H1 (cell line): Measurements from ENCODE around the gene GRIK4. TPM values are rescaled to one million over a fixed set of nuclear protein-coding genes. Genes with fewer than 3 reads are reported as not detected.

Experiments
- CTCF ChIA-PET: fragments of 300-600 bp; sonication (Branson Sonifier 250); formaldehyde crosslinking; loops from one replicate; lab custom pipeline; 2021; ENCODE audit not compliant: partially characterized antibody; lab: Charles Lee
- POLR2A ChIA-PET: fragments of 300-600 bp; sonication (Branson Sonifier 250); formaldehyde crosslinking; loops from one replicate; lab custom pipeline; 2021; ENCODE audit warnings: inconsistent platforms; ENCODE audit not compliant: partially characterized antibody; lab: Charles Lee
- DNase-seq, 2 experiments: peaks; one replicate each; pipeline versions ENCODE4 v3.0.0 to v3.0.0-alpha.2; 2010 to 2022; ENCODE audit warnings: low spot score in 2 of 2, low read depth in 1 of 2, mixed read lengths in 1 of 2
- FAIRE-seq: peaks from 2 replicates; lab custom pipeline; 2011; peaks lifted over from hg19 to GRCh38; lab: Jason Lieb, UNC
- H2AFZ ChIP-seq: 2 replicates; pipeline ENCODE4 v1.8.1; 2012; ENCODE audit warnings: low read length, inconsistent platforms
- H2AK5ac ChIP-seq: 2 replicates; pipeline ENCODE4 v1.6.1; 2013; ENCODE audit warnings: low read depth, low read length
- H2BK120ac ChIP-seq: replicated peaks from 2 replicates; pipeline ENCODE3; 2013; ENCODE audit warnings: low read depth, low read length, inconsistent platforms
- H2BK12ac ChIP-seq: 2 replicates; pipeline ENCODE4 v1.6.1; 2013; ENCODE audit warnings: low read depth, low read length
- H2BK15ac ChIP-seq: 2 replicates; pipeline ENCODE4 v1.6.1; 2013; ENCODE audit warnings: low read length
- H2BK20ac ChIP-seq: 2 replicates; pipeline ENCODE4 v1.6.1; 2013; ENCODE audit warnings: low read length
- H2BK5ac ChIP-seq: 2 replicates; pipeline ENCODE4 v1.6.1; 2013; ENCODE audit warnings: low read depth, low read length
- H3K14ac ChIP-seq: 2 replicates; pipeline ENCODE4 v1.6.1; 2013; ENCODE audit warnings: inconsistent platforms; ENCODE audit not compliant: insufficient read length
- H3K18ac ChIP-seq: 2 replicates; pipeline ENCODE4 v1.6.1; 2013; ENCODE audit warnings: low read length; ENCODE audit errors: extremely low read depth
- H3K23ac ChIP-seq: 2 replicates; pipeline ENCODE4 v1.6.1; 2013; ENCODE audit warnings: inconsistent platforms; ENCODE audit not compliant: insufficient read length
- H3K23me2 ChIP-seq: 2 replicates; pipeline ENCODE4 v1.6.1; 2013; ENCODE audit warnings: low read depth, low read length
- H3K27ac ChIP-seq: 2 replicates; pipeline ENCODE4 v1.6.1; 2011; ENCODE audit warnings: low read depth, low read length, inconsistent platforms
- H3K27me3 ChIP-seq, 4 experiments: replicated peaks in 1 of 4; 1 replicate in 1 of 4; 2 replicates in 3 of 4; pipeline versions ENCODE4 v1.6.1 to v1.8.1; 2011 to 2013; ENCODE audit warnings: low read length in 3 of 4, mild to moderate bottlenecking in 3 of 4, inconsistent platforms in 2 of 4, mixed read lengths in 2 of 4, moderate library complexity in 1 of 4; ENCODE audit not compliant: control insufficient read depth in 3 of 4, insufficient read depth in 3 of 4; ENCODE audit errors: extremely low read depth in 1 of 4
- H3K36me3 ChIP-seq, 4 experiments: 2 replicates each; pipeline versions ENCODE4 v1.6.1 to v1.8.1; 2011 to 2013; ENCODE audit warnings: mild to moderate bottlenecking in 4 of 4, low read length in 3 of 4, moderate library complexity in 2 of 4, control low read depth in 1 of 4, inconsistent platforms in 1 of 4; ENCODE audit not compliant: insufficient read depth in 4 of 4, control insufficient read depth in 2 of 4
- H3K4ac ChIP-seq: replicated peaks from 2 replicates; pipeline ENCODE3; 2013; ENCODE audit warnings: low read length, low read depth, mixed read lengths, inconsistent platforms; ENCODE audit not compliant: insufficient read length
- H3K4me1 ChIP-seq, 4 experiments: replicated peaks in 1 of 4; 1 replicate in 1 of 4; 2 replicates in 3 of 4; pipeline versions ENCODE4 v1.6.1 to v1.8.1; 2011 to 2013; ENCODE audit warnings: low read length in 3 of 4, inconsistent platforms in 2 of 4, mixed read lengths in 1 of 4; ENCODE audit not compliant: insufficient read depth in 4 of 4, control insufficient read depth in 3 of 4
- H3K4me2 ChIP-seq, 2 experiments: 2 replicates each; pipeline versions ENCODE4 v1.6.1 to v1.8.1; 2011 to 2013; ENCODE audit warnings: low read depth in 2 of 2, low read length in 2 of 2, control low read depth in 1 of 2, inconsistent platforms in 1 of 2, mild to moderate bottlenecking in 1 of 2; ENCODE audit not compliant: insufficient read depth in 1 of 2
- H3K4me3 ChIP-seq, 4 experiments: fragments of 200-600, 300-600 bp in 1 of 4; sonication (generic), shearing (Covaris generic), sonication (Bioruptor Twin) in 1 of 4; 2 replicates each; pipeline versions ENCODE4 v1.5.1 to v1.8.1; 2011 to 2016; ENCODE audit warnings: low read length in 4 of 4, low read depth in 3 of 4, control low read depth in 2 of 4, inconsistent platforms in 2 of 4, mild to moderate bottlenecking in 2 of 4, mixed read lengths in 1 of 4, moderate library complexity in 1 of 4; ENCODE audit not compliant: insufficient read depth in 2 of 4; ENCODE audit errors: extremely low read depth in 1 of 4
- H3K56ac ChIP-seq: replicated peaks from 2 replicates; pipeline ENCODE3; 2013; ENCODE audit warnings: low read depth, mild to moderate bottlenecking, mixed read lengths, low read length, inconsistent platforms; ENCODE audit not compliant: insufficient read length
- H3K79me1 ChIP-seq: 2 replicates; pipeline ENCODE4 v1.6.1; 2013; ENCODE audit warnings: low read depth, low read length, control low read depth
- H3K79me2 ChIP-seq, 2 experiments: 2 replicates each; pipeline versions ENCODE4 v1.6.1 to v1.8.1; 2012 to 2013; ENCODE audit warnings: low read length in 2 of 2, mild to moderate bottlenecking in 2 of 2, inconsistent platforms in 1 of 2; ENCODE audit not compliant: insufficient read depth in 2 of 2, control insufficient read depth in 1 of 2
- H3K9ac ChIP-seq, 4 experiments: replicated peaks in 1 of 4; 1 replicate in 1 of 4; 2 replicates in 3 of 4; pipeline versions ENCODE4 v1.6.1 to v1.8.1; 2011 to 2013; ENCODE audit warnings: low read depth in 3 of 4, low read length in 3 of 4, control low read depth in 2 of 4, mild to moderate bottlenecking in 2 of 4, moderate library complexity in 2 of 4, inconsistent platforms in 1 of 4; ENCODE audit errors: extremely low read depth in 1 of 4
- H3K9me3 ChIP-seq, 2 experiments: 2 replicates each; pipeline versions ENCODE4 v1.6.1 to v1.8.1; 2012 to 2013; ENCODE audit warnings: mild to moderate bottlenecking in 2 of 2, moderate library complexity in 2 of 2, control low read depth in 1 of 2, inconsistent platforms in 1 of 2, low read depth in 1 of 2, low read length in 1 of 2, mixed read lengths in 1 of 2; ENCODE audit not compliant: insufficient read depth in 2 of 2
- H4K20me1 ChIP-seq, 2 experiments: replicated peaks in 1 of 2; 2 replicates each; pipeline versions ENCODE3 to v1.8.1; 2011 to 2013; ENCODE audit warnings: inconsistent platforms in 2 of 2, low read length in 2 of 2, mild to moderate bottlenecking in 1 of 2; ENCODE audit not compliant: insufficient read depth in 2 of 2, control insufficient read depth in 1 of 2
- H4K5ac ChIP-seq: 2 replicates; pipeline ENCODE4 v1.6.1; 2013; ENCODE audit warnings: low read length, low read depth, mixed read lengths, inconsistent platforms; ENCODE audit not compliant: insufficient read length
- H4K8ac ChIP-seq: 2 replicates; pipeline ENCODE4 v1.8.0; 2013; ENCODE audit warnings: mild to moderate bottlenecking, moderate library complexity, low read length, inconsistent platforms; ENCODE audit not compliant: insufficient read depth; ENCODE audit errors: extremely low read depth
- H4K91ac ChIP-seq: replicated peaks from 2 replicates; pipeline ENCODE3; 2013; ENCODE audit warnings: low read length, mixed read lengths, inconsistent platforms; ENCODE audit not compliant: insufficient read length
- RFX5 ChIP-seq: IDR thresholded peaks from 2 replicates; pipeline ENCODE4 v1.6.1; 2011; ENCODE audit warnings: low read depth, low read length, improper control_type of control experiment, borderline replicate concordance
- YY1 ChIP-seq: IDR thresholded peaks from 2 replicates; pipeline ENCODE4 v1.6.1; 2011; ENCODE audit warnings: low read depth, mild to moderate bottlenecking, low read length
- WGBS, 2 experiments: shearing (Covaris generic) in 1 of 2; methylation state at CpG; one replicate each; pipeline versions ENCODE4 v1.1.6 to v1.1.7; 2013 to 2015; ENCODE audit warnings: low lambda C conversion rate in 2 of 2, mixed read lengths in 2 of 2, inconsistent platforms in 1 of 2, low coverage in 1 of 2, missing lambda C conversion rate in 1 of 2; ENCODE audit not compliant: insufficient replicate concordance in 2 of 2, insufficient coverage in 1 of 2, insufficient read length in 1 of 2; ENCODE audit errors: extremely low coverage in 1 of 2, missing lambda C conversion rate in 1 of 2; 5-methylcytosine and 5-hydroxymethylcytosine counted together
- polyA plus RNA-seq, 7 experiments: library from polyadenylated mRNA; depleted of rRNA in 3 of 7; stranded (reverse) in 5 of 7; unstranded in 2 of 7; fragments of >200 nt in 5 of 7; fragments of 200-250 nt in 2 of 7; gene quantifications; 1 replicate in 5 of 7; 2 replicates in 1 of 7; 4 replicates in 1 of 7; pipeline versions ENCODE4 v1.2.1 to v1.2.3, GENCODE V29; 2011 to 2013; ENCODE audit warnings: missing spikeins in 2 of 7, mixed read lengths in 2 of 7
- total RNA-seq: library from RNA; stranded (reverse); fragmentation: NEBNext Ultra II Directional; extraction: Animal tissue kit (Norgen Biotek cat#: 25700); gene quantifications from 2 replicates; pipeline ENCODE4 v1.2.1, GENCODE V29; 2021

Gene GRIK4
- total and polyA plus RNA-seq, 2 of the 8 experiments (the other 6 are each of a cell fraction or from before 2014, with no cell fraction given): 1.2 to 2.9 TPM

GRCh38 chr11:120811731-120812130 lies 300.2 kb downstream of the GRIK4 start:
- Histone ChIP-seq H3K9me3 (no peaks in the 10 kb centered on the region), H3K18ac (no peak overlapping the region), H2BK120ac (no peak overlapping the region), H3K14ac (no peak overlapping the region), H4K5ac (no peak overlapping the region), H4K8ac (no peak overlapping the region), H3K4me2 (no peak overlapping the region), H3K36me3 (no peaks in the 10 kb centered on the region), H2BK12ac (no peak overlapping the region), H4K20me1 (no peaks in the 10 kb centered on the region), H2AK5ac (no peak overlapping the region), H3K79me2 (no peaks in the 10 kb centered on the region), H3K4me3 (no peak overlapping the region), H3K9ac (no peak overlapping the region), H3K27me3 (no peaks in the 10 kb centered on the region), H2BK20ac (no peak overlapping the region), H2BK5ac (no peak overlapping the region), H3K23ac (no peak overlapping the region), H3K27ac (no peak overlapping the region), H2AFZ (no peak overlapping the region), H3K56ac (no peak overlapping the region), H3K4ac (no peak overlapping the region), H4K91ac (no peak overlapping the region), H3K23me2 (no peaks in the 10 kb centered on the region), H2BK15ac (no peak overlapping the region), H3K79me1 (no peaks in the 10 kb centered on the region; the same call in 1 of the 2 replicates), H3K4me1 (peaks cover 0 to 10% (median 7%) of the 10 kb centered on the region in 4 experiments)
- FAIRE-seq: no peak
- no peak for TF ChIP-seq YY1
- no peak for TF ChIP-seq RFX5
- CTCF ChIA-PET: interaction anchor here (4.4 kb wide), 1 partner anchor 9 kb away, joined by 26 read pairs; no protein-coding TSS in a partner anchor
- POLR2A ChIA-PET: no interaction called here
- DNase-seq: no peak
- 87% methylated on average over 5 of the region's 5 CpGs; no CpG with 5 or more reads in 1 of the 2 experiments for WGBS, 2 experiments
